Prostate gland (tissue), 2 donors: Measurements from ENCODE around the gene C2CD4B.

Experiments
- CTCF ChIP-seq, 4 experiments: fragments of 200-600 bp in 2 of 4; fragments of 450-650 bp in 2 of 4; sonication (generic) in 2 of 4; IDR thresholded peaks; 1 replicate in 3 of 4; 2 replicates in 1 of 4; pipeline ENCODE4 v1.5.1; 2016 to 2019; ENCODE audit warnings: antibody characterized with exemption in 4 of 4, mild to moderate bottlenecking in 2 of 4, moderate library complexity in 2 of 4
- POLR2A ChIP-seq: fragments of 450-650 bp; IDR thresholded peaks from one replicate; pipeline ENCODE4 v1.6.1; 2016; ENCODE audit warnings: antibody characterized with exemption, mild to moderate bottlenecking

DNA sequence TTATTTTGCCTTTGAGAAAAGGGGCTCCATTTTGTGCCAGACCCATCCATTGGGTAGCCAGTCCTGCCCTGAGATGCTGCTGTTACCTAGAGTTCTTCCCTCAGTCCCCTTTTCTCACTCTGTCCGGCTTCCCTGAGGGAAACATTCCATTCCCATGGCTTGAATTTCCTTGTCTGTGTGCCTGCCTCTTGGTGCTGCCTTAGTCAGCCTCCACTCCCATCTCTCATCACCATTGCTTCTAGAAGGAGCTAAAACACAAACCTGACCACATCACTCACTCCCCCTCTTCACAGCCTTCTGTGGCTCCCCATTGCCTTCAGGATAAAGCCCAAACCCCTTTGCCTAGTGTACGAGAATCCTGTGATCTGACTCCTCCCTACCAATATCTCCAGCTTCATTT is 25.2 kb upstream of the C2CD4B start:
- TF ChIP-seq POLR2A (no peak), CTCF (IDR thresholded peaks at IDR 0.05) (no peak)
